IPS-11a (cell line): Measurements from ENCODE around the gene ANTXR1.

Experiments used
- H3K4me3 ChIP-seq: one replicate; pipeline ENCODE4 v1.5.1; 2013; ENCODE audit warnings: low read depth, low read length, control low read depth

The ANTXR1 gene

GRCh38 chr2:69033461-69034095, 20.6 kb downstream of the ANTXR1 start:
- H3K4me3 ChIP-seq, result no peak overlapping the region

GRCh38 chr2:69034122-69034521, 21.1 kb downstream of the ANTXR1 start:
- no peak overlapping the region for H3K4me3 ChIP-seq

GRCh38 chr2:69034845-69035244, 21.9 kb downstream of the ANTXR1 start:
- H3K4me3 ChIP-seq, result no peak overlapping the region

GRCh38 chr2:69036926-69037325, 23.9 kb downstream of the ANTXR1 start:
- H3K4me3 ChIP-seq, result no peak overlapping the region

- no peak overlapping the region for H3K4me3 ChIP-seq
Measured at GRCh38 chr2:69041214-69041613, 28.2 kb downstream of the ANTXR1 start.

GRCh38 chr2:69043736-69044400, 30.9 kb downstream of the ANTXR1 start:
- H3K4me3 ChIP-seq, result no peak overlapping the region

- H3K4me3 ChIP-seq, result no peak overlapping the region
Measured at GRCh38 chr2:69046221-69046662, 33.3 kb downstream of the ANTXR1 start.

GRCh38 chr2:69047625-69048145, 34.7 kb downstream of the ANTXR1 start:
- H3K4me3 ChIP-seq, result no peak overlapping the region

GRCh38 chr2:69050802-69051201, 37.8 kb downstream of the ANTXR1 start:
- no peak overlapping the region for H3K4me3 ChIP-seq

GRCh38 chr2:69053416-69053965, 40.5 kb downstream of the ANTXR1 start:
- no peak overlapping the region for H3K4me3 ChIP-seq

- no peak overlapping the region for H3K4me3 ChIP-seq
Measured at GRCh38 chr2:69054431-69054830, 41.5 kb downstream of the ANTXR1 start.

GRCh38 chr2:69055688-69056470, 42.9 kb downstream of the ANTXR1 start:
- H3K4me3 ChIP-seq, result no peak overlapping the region

GRCh38 chr2:69057660-69058059, 44.7 kb downstream of the ANTXR1 start:
- H3K4me3 ChIP-seq, result no peak overlapping the region

- no peak overlapping the region for H3K4me3 ChIP-seq
Measured at GRCh38 chr2:69059731-69060290, 46.8 kb downstream of the ANTXR1 start.

GRCh38 chr2:69060938-69061501, 48.0 kb downstream of the ANTXR1 start:
- no peak overlapping the region for H3K4me3 ChIP-seq

- H3K4me3 ChIP-seq, result no peak overlapping the region
Measured at GRCh38 chr2:69061525-69061924, 48.5 kb downstream of the ANTXR1 start.

- H3K4me3 ChIP-seq, result no peak overlapping the region
Measured at GRCh38 chr2:69062307-69062962, 49.5 kb downstream of the ANTXR1 start.

GRCh38 chr2:69065735-69066336, 52.9 kb downstream of the ANTXR1 start:
- no peak overlapping the region for H3K4me3 ChIP-seq

- H3K4me3 ChIP-seq, result no peak overlapping the region
Measured at GRCh38 chr2:69067026-69067630, 54.1 kb downstream of the ANTXR1 start.
